H1 (cell line): Measurements from ENCODE around the gene BRICD5. TPM values are rescaled to one million over a fixed set of nuclear protein-coding genes. Genes with fewer than 3 reads are reported as not detected.

ENCODE experiments used
- KDM1A ChIP-seq: fragments of 200-600, 300-600 bp; sonication (generic); IDR thresholded peaks from 2 replicates; pipeline ENCODE4 v1.7.1; 2016; ENCODE audit warnings: mild to moderate bottlenecking, low read length, borderline replicate concordance
- KDM5A ChIP-seq: fragments of 200-600 bp; IDR thresholded peaks from 2 replicates; pipeline ENCODE4 v1.7.1; 2012; ENCODE audit warnings: mild to moderate bottlenecking, low read length, inconsistent platforms, mixed read lengths
- NRF1 ChIP-seq: IDR thresholded peaks from 2 replicates; pipeline ENCODE4 v1.6.1; 2011; ENCODE audit warnings: mild to moderate bottlenecking, low read depth, low read length, improper control_type of control experiment
- SUZ12 ChIP-seq: fragments of 200-600 bp; sonication (generic); IDR thresholded peaks from 2 replicates; pipeline ENCODE4 v1.6.1; 2012; ENCODE audit warnings: mild to moderate bottlenecking, inconsistent platforms, low read length, moderate library complexity, mixed read lengths
- polyA plus RNA-seq, 7 experiments: library from polyadenylated mRNA; depleted of rRNA in 3 of 7; stranded (reverse) in 5 of 7; unstranded in 2 of 7; fragments of >200 nt in 5 of 7; fragments of 200-250 nt in 2 of 7; gene quantifications; 1 replicate in 5 of 7; 2 replicates in 1 of 7; 4 replicates in 1 of 7; pipeline versions ENCODE4 v1.2.1 to v1.2.3, GENCODE V29; 2011 to 2013; ENCODE audit warnings: missing spikeins in 2 of 7, mixed read lengths in 2 of 7
- total RNA-seq: library from RNA; stranded (reverse); fragmentation: NEBNext Ultra II Directional; extraction: Animal tissue kit (Norgen Biotek cat#: 25700); gene quantifications from 2 replicates; pipeline ENCODE4 v1.2.1, GENCODE V29; 2021
- TF ChIP-seq, protein P1 (sequence below): IDR thresholded peaks from 2 replicates; pipeline ENCODE4 v1.6.1; 2011; ENCODE audit warnings: low read length, improper control_type of control experiment

The BRICD5 gene
- total and polyA plus RNA-seq, 2 of the 8 experiments (the other 6 are each of a cell fraction or from before 2014, with no cell fraction given), result 8.5 to 14.2 TPM

GRCh38 chr16:2179576-2179975 lies 31.1 kb downstream of the BRICD5 start (continued):
- TF ChIP-seq, protein P1, sequence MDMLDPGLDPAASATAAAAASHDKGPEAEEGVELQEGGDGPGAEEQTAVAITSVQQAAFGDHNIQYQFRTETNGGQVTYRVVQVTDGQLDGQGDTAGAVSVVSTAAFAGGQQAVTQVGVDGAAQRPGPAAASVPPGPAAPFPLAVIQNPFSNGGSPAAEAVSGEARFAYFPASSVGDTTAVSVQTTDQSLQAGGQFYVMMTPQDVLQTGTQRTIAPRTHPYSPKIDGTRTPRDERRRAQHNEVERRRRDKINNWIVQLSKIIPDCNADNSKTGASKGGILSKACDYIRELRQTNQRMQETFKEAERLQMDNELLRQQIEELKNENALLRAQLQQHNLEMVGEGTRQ, result no peak
- no peak for TF ChIP-seq KDM5A
- no peak for TF ChIP-seq NRF1
- TF ChIP-seq KDM1A, result no peak
- no peak for TF ChIP-seq SUZ12
